Gastroesophageal sphincter (tissue), 3 donors: ENCODE data around the gene TRIP4.

ENCODE experiments used
- EP300 ChIP-seq: sonication (generic); formaldehyde crosslinking; IDR thresholded peaks from one replicate; pipeline ENCODE4 v1.6.1; 2017; ENCODE audit warnings: antibody characterized with exemption, mild to moderate bottlenecking
- POLR2A ChIP-seq, 2 donors: fragments of 450-650 bp; IDR thresholded peaks; one replicate each; pipeline ENCODE4 v1.6.1; 2017; ENCODE audit warnings: antibody characterized with exemption in 2 of 2, mild to moderate bottlenecking in 2 of 2, moderate library complexity in 1 of 2
- TF ChIP-seq, protein P1 (sequence below), 4 experiments: fragments of 200-600 bp in 2 of 4; fragments of 450-650 bp in 2 of 4; sonication (generic) in 1 of 4; IDR thresholded peaks; one replicate each; pipeline ENCODE4 v1.5.1; 2017 to 2019; ENCODE audit warnings: antibody characterized with exemption in 4 of 4, mild to moderate bottlenecking in 2 of 4, moderate library complexity in 2 of 4

DNA sequence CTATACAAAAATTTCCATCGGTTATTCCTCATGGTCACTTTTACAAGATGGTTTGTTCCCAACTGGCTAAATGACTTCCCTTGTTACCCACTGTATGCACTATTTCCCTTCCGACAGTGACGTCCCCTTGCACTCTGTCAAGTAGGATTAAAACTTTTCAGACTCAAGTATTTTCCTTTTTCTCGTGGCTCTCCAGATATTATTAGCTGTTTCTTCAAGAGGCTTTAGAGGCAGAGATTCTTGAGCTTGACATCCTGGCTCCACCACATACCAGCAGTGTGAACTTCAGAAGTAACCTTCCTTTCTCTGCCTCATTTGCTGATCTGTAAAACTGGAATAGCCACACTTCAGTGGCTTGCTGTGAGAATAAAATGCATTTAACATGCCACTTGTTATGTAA, 45.7 kb upstream of the TRIP4 start:
- TF ChIP-seq, protein P1, sequence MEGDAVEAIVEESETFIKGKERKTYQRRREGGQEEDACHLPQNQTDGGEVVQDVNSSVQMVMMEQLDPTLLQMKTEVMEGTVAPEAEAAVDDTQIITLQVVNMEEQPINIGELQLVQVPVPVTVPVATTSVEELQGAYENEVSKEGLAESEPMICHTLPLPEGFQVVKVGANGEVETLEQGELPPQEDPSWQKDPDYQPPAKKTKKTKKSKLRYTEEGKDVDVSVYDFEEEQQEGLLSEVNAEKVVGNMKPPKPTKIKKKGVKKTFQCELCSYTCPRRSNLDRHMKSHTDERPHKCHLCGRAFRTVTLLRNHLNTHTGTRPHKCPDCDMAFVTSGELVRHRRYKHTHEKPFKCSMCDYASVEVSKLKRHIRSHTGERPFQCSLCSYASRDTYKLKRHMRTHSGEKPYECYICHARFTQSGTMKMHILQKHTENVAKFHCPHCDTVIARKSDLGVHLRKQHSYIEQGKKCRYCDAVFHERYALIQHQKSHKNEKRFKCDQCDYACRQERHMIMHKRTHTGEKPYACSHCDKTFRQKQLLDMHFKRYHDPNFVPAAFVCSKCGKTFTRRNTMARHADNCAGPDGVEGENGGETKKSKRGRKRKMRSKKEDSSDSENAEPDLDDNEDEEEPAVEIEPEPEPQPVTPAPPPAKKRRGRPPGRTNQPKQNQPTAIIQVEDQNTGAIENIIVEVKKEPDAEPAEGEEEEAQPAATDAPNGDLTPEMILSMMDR (IDR thresholded peaks at IDR 0.05), result no peak
- TF ChIP-seq POLR2A (IDR thresholded peaks at IDR 0.05) (no peak), EP300 (no peak)
